ENCODE measurements around the gene PPP2R2C. TPM values are rescaled to one million over a fixed set of nuclear protein-coding genes. Genes with fewer than 3 reads are reported as not detected.
A peak's percentile ranks its signal among the peaks of the same experiment; 100 is the strongest.

The PPP2R2C gene
- polyA plus RNA-seq, 1 of the 3 experiments (the other 2 are of a cell fraction), result 0.21 TPM

GRCh38 chr4:6443035-6444023 lies 29.1 kb downstream of the PPP2R2C start:
- ChIA-PET CTCF (no interaction called here), POLR2A (no interaction called here)
- H3K9me3 ChIP-seq, result no peaks in the 10 kb centered on the region
- no peak overlapping the region for H3K4me3 ChIP-seq (ENCODE audit: low read depth in 2 of 2, low read length in 1 of 2)
- no peak overlapping the region for H2AFZ ChIP-seq (ENCODE audit: low read depth)
- TF ChIP-seq FOSL2 (IDR thresholded peaks at IDR 0.05; ENCODE audit: borderline replicate concordance, low read depth) (no peak), TAF1 (IDR thresholded peaks at IDR 0.05; ENCODE audit: borderline replicate concordance, low read depth, low read length) (no peak), FOXM1 (IDR thresholded peaks at IDR 0.05; ENCODE audit: low read depth) (no peak), SMC3 (IDR thresholded peaks at IDR 0.05; ENCODE audit: low read depth, low read length) (no peak), GABPA (IDR thresholded peaks at IDR 0.05; ENCODE audit: low read depth) (no peak), JUND (IDR thresholded peaks at IDR 0.05) (no peak), CTCF (IDR thresholded peaks at IDR 0.05) (no peak), USF1 (IDR thresholded peaks at IDR 0.05; ENCODE audit: borderline replicate concordance, low read depth) (no peak), REST (IDR thresholded peaks at IDR 0.05; ENCODE audit: low read depth, low read length) (no peak), GATA2 (CRISPR knock-in tag; IDR thresholded peaks at IDR 0.05) (no peak), RAD21 (IDR thresholded peaks at IDR 0.05; ENCODE audit: low read length) (no peak), SIN3A (IDR thresholded peaks at IDR 0.05; ENCODE audit: borderline replicate concordance, low read depth, low read length) (no peak)
- TF ChIP-seq, protein P1, sequence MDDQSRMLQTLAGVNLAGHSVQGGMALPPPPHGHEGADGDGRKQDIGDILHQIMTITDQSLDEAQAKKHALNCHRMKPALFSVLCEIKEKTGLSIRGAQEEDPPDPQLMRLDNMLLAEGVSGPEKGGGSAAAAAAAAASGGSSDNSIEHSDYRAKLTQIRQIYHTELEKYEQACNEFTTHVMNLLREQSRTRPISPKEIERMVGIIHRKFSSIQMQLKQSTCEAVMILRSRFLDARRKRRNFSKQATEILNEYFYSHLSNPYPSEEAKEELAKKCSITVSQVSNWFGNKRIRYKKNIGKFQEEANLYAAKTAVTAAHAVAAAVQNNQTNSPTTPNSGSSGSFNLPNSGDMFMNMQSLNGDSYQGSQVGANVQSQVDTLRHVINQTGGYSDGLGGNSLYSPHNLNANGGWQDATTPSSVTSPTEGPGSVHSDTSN (IDR thresholded peaks at IDR 0.05), result no peak
- H4K20me1 ChIP-seq (ENCODE audit: insufficient read depth), result no peaks in the 10 kb centered on the region
- H3K27me3 ChIP-seq (ENCODE audit: insufficient read depth), result no peaks in the 10 kb centered on the region
- no peak overlapping the region for H3K9ac ChIP-seq
- H3K79me2 ChIP-seq (ENCODE audit: insufficient read depth), result no peaks in the 10 kb centered on the region
- DNase-seq, result peak; percentile 58
- no peaks in the 10 kb centered on the region for H3F3A ChIP-seq (replicated peaks; ENCODE audit: insufficient read depth)
- H3K36me3 ChIP-seq (replicated peaks in 1 of 2; ENCODE audit: control insufficient read depth in 1 of 2, insufficient read depth in 2 of 2, low read length in 1 of 2), result no peaks in the 10 kb centered on the region
- no peaks in the 10 kb centered on the region for H3K9me2 ChIP-seq
- WGBS (ENCODE audit: low lambda C conversion rate), result 42% methylated on average over 11 of the region's 21 CpGs
- no peak overlapping the region; a peak in 1 of 4 replicates for H3K27ac ChIP-seq (ENCODE audit: low read depth in 2 of 2, low read length in 1 of 2)
- H3K4me2 ChIP-seq, result no peak overlapping the region
- H3K4me1 ChIP-seq (ENCODE audit: control insufficient read depth in 1 of 2, insufficient read depth in 2 of 2, low read depth in 1 of 2, low read length in 1 of 2), result peaks cover 0 to 45% of the 10 kb centered on the region in 2 experiments; a peak in 1 of 4 replicates

Data from SK-N-SH (cell line).